Uterus (tissue), 4 donors: ENCODE results near the gene COL4A2. TPM values are rescaled to one million over a fixed set of nuclear protein-coding genes. Genes with fewer than 3 reads are reported as not detected.

Experiments
- DNase-seq, 2 donors: peaks; one replicate each; pipeline ENCODE4 v3.0.0-alpha.2; 2019 to 2020
- H3K27ac ChIP-seq, 2 donors: fragments of 200-600 bp; sonication (generic); 1 replicate in 1 of 2; 2 replicates in 1 of 2; pipeline ENCODE4 v1.5.1; 2016 to 2018
- H3K27me3 ChIP-seq, 2 donors: fragments of 200-600 bp; sonication (generic); one replicate each; pipeline ENCODE4 v1.5.1; 2018 to 2019; ENCODE audit warnings: control low read depth in 1 of 2
- H3K36me3 ChIP-seq, 2 donors: fragments of 200-600 bp; sonication (generic); one replicate each; pipeline ENCODE4 v1.5.1; 2019; ENCODE audit warnings: control low read depth in 1 of 2
- H3K4me1 ChIP-seq, 2 donors: fragments of 200-600 bp; sonication (generic); one replicate each; pipeline ENCODE4 v1.5.1; 2018 to 2019; ENCODE audit warnings: control low read depth in 1 of 2
- H3K4me3 ChIP-seq, 2 donors: fragments of 200-600 bp; sonication (generic); 1 replicate in 1 of 2; 2 replicates in 1 of 2; pipeline ENCODE4 v1.5.1; 2018 to 2019; ENCODE audit warnings: mild to moderate bottlenecking in 1 of 2
- H3K9me3 ChIP-seq, 2 donors: fragments of 200-600 bp; sonication (generic); one replicate each; pipeline ENCODE4 v1.5.1; 2019; ENCODE audit warnings: control low read depth in 1 of 2
- POLR2A ChIP-seq, 2 donors: fragments of 450-650 bp; IDR thresholded peaks; one replicate each; pipeline ENCODE4 v1.6.1; 2016; ENCODE audit warnings: antibody characterized with exemption in 2 of 2, mild to moderate bottlenecking in 1 of 2, moderate library complexity in 1 of 2
- intact Hi-C: fragments of 100-400 bp; cut with DNase I; formaldehyde crosslinking; loops from one replicate; pipeline ENCODE4 v1.15.1; 2023; ENCODE audit warnings: low total_unique reads
- total RNA-seq, 4 donors: library from RNA; depleted of rRNA in 3 of 4; stranded (reverse); fragments of >200 nt in 3 of 4; gene quantifications; one replicate each; pipeline versions ENCODE4 v1.1.0 to v1.2.4, GENCODE V29; 2014 to 2023
- TF ChIP-seq, protein P1 (sequence below), 4 experiments: fragments of 200-600 bp in 2 of 4; fragments of 450-650 bp in 2 of 4; sonication (generic) in 2 of 4; IDR thresholded peaks; one replicate each; pipeline ENCODE4 v1.5.1; 2016 to 2019; ENCODE audit warnings: antibody characterized with exemption in 4 of 4, mild to moderate bottlenecking in 2 of 4, moderate library complexity in 1 of 4
- donor health status: DM: yes; HTN: yes; CAD: no.

COL4A2 gene
- total RNA-seq, 4 donors from 2014 or later: 157 to 606 (median 284) TPM

GRCh38 chr13:110471833-110472162, 164.7 kb downstream of the COL4A2 start:
- H3K4me1 ChIP-seq: no peaks in the 10 kb centered on the region
- no peak for DNase-seq
- H3K9me3 ChIP-seq: no peaks in the 10 kb centered on the region
- no peaks in the 10 kb centered on the region for H3K36me3 ChIP-seq
- intact Hi-C loops: no loop called here
- H3K4me3 ChIP-seq: no peak overlapping the region
- TF ChIP-seq, protein P1, sequence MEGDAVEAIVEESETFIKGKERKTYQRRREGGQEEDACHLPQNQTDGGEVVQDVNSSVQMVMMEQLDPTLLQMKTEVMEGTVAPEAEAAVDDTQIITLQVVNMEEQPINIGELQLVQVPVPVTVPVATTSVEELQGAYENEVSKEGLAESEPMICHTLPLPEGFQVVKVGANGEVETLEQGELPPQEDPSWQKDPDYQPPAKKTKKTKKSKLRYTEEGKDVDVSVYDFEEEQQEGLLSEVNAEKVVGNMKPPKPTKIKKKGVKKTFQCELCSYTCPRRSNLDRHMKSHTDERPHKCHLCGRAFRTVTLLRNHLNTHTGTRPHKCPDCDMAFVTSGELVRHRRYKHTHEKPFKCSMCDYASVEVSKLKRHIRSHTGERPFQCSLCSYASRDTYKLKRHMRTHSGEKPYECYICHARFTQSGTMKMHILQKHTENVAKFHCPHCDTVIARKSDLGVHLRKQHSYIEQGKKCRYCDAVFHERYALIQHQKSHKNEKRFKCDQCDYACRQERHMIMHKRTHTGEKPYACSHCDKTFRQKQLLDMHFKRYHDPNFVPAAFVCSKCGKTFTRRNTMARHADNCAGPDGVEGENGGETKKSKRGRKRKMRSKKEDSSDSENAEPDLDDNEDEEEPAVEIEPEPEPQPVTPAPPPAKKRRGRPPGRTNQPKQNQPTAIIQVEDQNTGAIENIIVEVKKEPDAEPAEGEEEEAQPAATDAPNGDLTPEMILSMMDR (IDR thresholded peaks at IDR 0.05): no peak
- TF ChIP-seq POLR2A (IDR thresholded peaks at IDR 0.05): no peak
- no peaks in the 10 kb centered on the region for H3K27me3 ChIP-seq
- no peak overlapping the region for H3K27ac ChIP-seq

- no peaks in the 10 kb centered on the region for H3K27me3 ChIP-seq
- no peaks in the 10 kb centered on the region for H3K4me1 ChIP-seq
- no peak for TF ChIP-seq POLR2A (IDR thresholded peaks at IDR 0.05)
- TF ChIP-seq, protein P1 (IDR thresholded peaks at IDR 0.05): no peak
- DNase-seq: no peak
- no peak overlapping the region for H3K27ac ChIP-seq
- intact Hi-C loops: no loop called here
- no peaks in the 10 kb centered on the region for H3K9me3 ChIP-seq
- no peaks in the 10 kb centered on the region for H3K36me3 ChIP-seq
- no peak overlapping the region for H3K4me3 ChIP-seq
Measured at GRCh38 chr13:110472904-110473563, 165.9 kb downstream of the COL4A2 start.

DNA sequence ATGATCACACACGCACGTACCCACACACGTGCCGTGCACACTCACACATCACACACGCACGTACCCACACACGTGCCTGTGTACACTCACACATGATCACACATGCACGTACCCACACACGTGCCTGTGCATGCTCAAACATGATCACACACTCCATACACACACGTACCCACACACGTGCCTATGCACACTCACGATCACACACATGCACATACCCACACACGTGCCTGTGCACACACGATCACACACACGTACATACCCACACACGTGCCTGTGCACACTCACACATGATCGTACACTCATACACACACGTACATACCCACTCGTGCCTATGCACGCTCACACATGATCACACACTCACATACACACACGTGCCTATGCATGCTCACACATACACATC, 167.6 kb downstream of the COL4A2 start:
- intact Hi-C loops: no loop called here

DNA sequence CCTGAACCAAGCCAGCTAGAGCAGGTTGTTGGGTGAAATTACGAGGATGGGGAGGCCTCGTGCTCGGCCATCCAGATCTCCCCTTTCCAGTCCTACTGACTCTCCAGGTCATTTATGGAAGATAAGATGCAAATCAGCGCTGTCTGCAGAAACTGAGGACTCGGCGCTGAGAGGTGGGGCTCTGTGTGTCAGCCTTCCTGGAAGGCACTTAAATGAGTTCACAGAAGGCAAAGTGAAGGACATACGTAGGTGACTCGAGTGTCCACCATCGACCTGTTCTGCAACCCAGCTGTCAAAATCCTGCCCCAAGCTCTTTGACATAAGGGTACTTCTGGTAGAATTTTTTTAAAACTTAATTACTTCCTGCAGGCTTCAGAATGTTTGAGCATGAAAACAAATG, 168.0 kb downstream of the COL4A2 start:
- intact Hi-C loops: no loop called here
- H3K4me1 ChIP-seq: no peaks in the 10 kb centered on the region
- no peaks in the 10 kb centered on the region for H3K27me3 ChIP-seq

More for the DNA sequence above, 167.6 kb downstream of the COL4A2 start:
- Histone ChIP-seq H3K27me3 (no peaks in the 10 kb centered on the region), H3K4me3 (no peak overlapping the region), H3K27ac (no peak overlapping the region), H3K36me3 (no peaks in the 10 kb centered on the region), H3K9me3 (no peaks in the 10 kb centered on the region), H3K4me1 (no peaks in the 10 kb centered on the region)
- TF ChIP-seq POLR2A (IDR thresholded peaks at IDR 0.05): no peak
- TF ChIP-seq, protein P1 (IDR thresholded peaks at IDR 0.05): no peak
- DNase-seq: no peak

DNA sequence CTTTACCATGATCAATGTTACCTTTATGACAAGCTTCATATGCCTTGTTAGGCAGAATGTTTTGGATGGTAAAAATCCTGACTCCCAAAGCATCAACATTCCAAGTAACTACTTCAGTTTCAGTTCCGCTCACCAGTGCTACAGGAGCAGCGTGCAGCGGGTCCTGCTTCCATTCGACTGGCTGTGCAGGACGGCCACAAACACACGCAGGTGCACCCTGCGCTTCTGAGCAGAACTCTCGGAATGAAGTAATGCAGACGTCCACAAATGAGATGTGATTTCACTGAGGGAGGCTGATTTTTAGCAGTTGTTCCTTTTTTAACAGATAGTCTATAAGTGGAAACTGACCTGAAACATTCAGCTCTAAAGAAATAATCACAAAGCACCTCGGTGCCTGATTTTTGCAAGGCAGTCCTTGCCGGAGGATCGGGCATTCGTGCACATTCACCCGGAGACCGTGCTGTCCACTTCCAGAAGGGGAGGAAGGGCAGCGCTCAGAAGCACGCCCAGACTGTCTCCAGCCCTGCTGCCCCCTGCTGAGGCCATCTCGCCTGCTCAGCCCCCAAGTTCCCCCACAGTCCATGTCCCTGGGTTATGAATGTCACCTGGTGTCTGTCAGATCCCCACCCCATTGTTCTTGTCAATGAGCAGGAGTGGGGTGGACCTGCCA, 168.6 kb downstream of the COL4A2 start:
- intact Hi-C loops: no loop called here
- H3K4me1 ChIP-seq: no peaks in the 10 kb centered on the region
- no peak for DNase-seq
- no peak for TF ChIP-seq POLR2A (IDR thresholded peaks at IDR 0.05)
- TF ChIP-seq, protein P1 (IDR thresholded peaks at IDR 0.05): no peak
- no peak overlapping the region for H3K27ac ChIP-seq
- H3K9me3 ChIP-seq: no peaks in the 10 kb centered on the region
- no peaks in the 10 kb centered on the region for H3K27me3 ChIP-seq
- no peak overlapping the region for H3K4me3 ChIP-seq
- H3K36me3 ChIP-seq: no peaks in the 10 kb centered on the region

More for the DNA sequence above, 168.0 kb downstream of the COL4A2 start:
- H3K4me3 ChIP-seq: no peak overlapping the region
- no peak overlapping the region for H3K27ac ChIP-seq
- DNase-seq: no peak
- no peaks in the 10 kb centered on the region for H3K36me3 ChIP-seq
- TF ChIP-seq, protein P1 (IDR thresholded peaks at IDR 0.05): no peak
- TF ChIP-seq POLR2A (IDR thresholded peaks at IDR 0.05): no peak
- no peaks in the 10 kb centered on the region for H3K9me3 ChIP-seq
